M059J (cell line): Measurements from ENCODE around the gene RFPL4AL1. TPM values are rescaled to one million over a fixed set of nuclear protein-coding genes. Genes with fewer than 3 reads are reported as not detected.
"Not testable (repeated sequence)": the region's sequence is repeated elsewhere in the genome, so short reads cannot be mapped to it uniquely, and the experiment has no call there.

Experiments used
- DNase-seq: peaks from one replicate; pipeline ENCODE4 v3.0.0-alpha.2; 2012; ENCODE audit warnings: low read depth
- total RNA-seq: library from RNA; depleted of rRNA; stranded (reverse); fragments of >200 nt; shearing (Covaris generic); gene quantifications from 2 replicates; pipeline ENCODE4 v1.2.3, GENCODE V29; 2014; rRNA removed

RFPL4AL1 gene
- not detected in 2 replicates for total RNA-seq

GRCh38 chr19:55768818-55769217, at the start of gene RFPL4AL1:
RFPL4AL1 (plus strand) TSS chr19:55769118; CDS start chr19:55771805, 2,687 bp downstream.
- not testable (repeated sequence) for DNase-seq

GRCh38 chr19:55720214-55720746, 48.6 kb upstream of the RFPL4AL1 start:
- DNase-seq: no peak

- no peak for DNase-seq
Measured at GRCh38 chr19:55720801-55721200, 48.1 kb upstream of the RFPL4AL1 start.

- DNase-seq: no peak
Measured at GRCh38 chr19:55723491-55723890, 45.4 kb upstream of the RFPL4AL1 start.

DNA sequence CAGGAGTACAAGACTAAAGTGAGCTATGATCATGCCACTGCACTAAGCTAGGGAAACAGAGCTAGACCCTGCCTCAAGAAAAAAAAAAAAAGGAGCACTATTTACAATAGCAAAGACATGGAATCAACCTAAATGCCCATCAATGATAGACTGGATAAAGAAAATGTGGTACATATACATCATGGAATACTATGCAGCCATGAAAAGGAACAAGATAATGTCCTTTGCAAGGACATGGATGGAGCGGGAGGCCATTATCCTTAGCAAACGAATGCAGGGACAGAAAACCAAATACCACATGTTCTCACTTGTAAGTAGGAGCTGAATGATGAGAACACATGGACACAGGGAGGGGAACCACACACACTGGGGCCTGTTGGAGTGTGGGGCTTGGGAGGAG, 38.5 kb upstream of the RFPL4AL1 start:
- not testable (repeated sequence) for DNase-seq

DNA sequence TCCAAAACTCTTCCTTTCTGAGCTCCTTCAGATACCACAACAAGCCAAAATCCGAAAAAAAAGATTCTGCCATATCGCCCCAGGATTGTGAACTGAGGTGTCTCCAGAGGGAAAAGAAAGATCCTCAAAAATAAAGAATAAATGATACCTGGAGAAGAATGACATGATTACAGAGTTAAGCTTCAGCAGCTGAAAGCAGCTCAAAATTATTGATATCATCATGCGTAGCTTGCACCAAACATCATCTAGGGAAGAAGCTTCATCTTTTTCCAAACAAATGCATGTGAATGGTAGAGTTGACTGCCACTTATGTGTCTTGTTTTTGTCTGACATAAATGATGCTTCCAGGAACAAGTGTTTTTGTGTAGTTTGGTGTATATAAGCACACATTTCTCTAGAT, 30.6 kb upstream of the RFPL4AL1 start, which contains the start of gene NLRP9:
Gene NLRP9, minus strand, starts transcription at position 101 of the 400 bp plus-strand sequence. Its CDS starts 28 bp downstream, at position 73.
- DNase-seq: no peak

GRCh38 chr19:55750715-55751114, 18.2 kb upstream of the RFPL4AL1 start:
- no peak for DNase-seq

- no peak for DNase-seq
Measured at GRCh38 chr19:55753401-55753800, 15.5 kb upstream of the RFPL4AL1 start.

GRCh38 chr19:55756808-55757207, 12.1 kb upstream of the RFPL4AL1 start:
- DNase-seq: not testable (repeated sequence)

- DNase-seq: not testable (repeated sequence)
Measured at GRCh38 chr19:55758797-55759196, 10.1 kb upstream of the RFPL4AL1 start, which contains the start of gene RFPL4A. RFPL4A (plus strand) TSS chr19:55759097; CDS start chr19:55761801, 2,704 bp downstream.

DNA sequence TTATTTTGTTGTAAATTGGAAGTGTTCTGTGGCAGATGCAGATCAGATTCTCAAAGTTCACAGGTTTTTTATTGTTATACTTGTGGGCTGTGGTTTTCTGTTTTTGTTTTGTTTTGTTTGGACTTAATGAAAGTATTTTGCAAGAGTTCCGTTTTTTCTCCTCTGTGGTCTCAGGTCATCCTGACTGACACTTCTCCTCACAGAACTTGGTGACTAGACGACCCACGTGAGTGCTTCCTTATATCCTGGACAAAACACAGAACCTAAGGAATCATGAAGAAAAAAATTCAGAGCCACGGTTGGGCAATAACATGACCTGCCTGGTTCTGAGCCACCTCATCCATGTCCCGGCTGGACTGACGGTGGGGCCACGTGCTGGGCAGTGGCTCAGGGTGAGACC, 2.5 kb upstream of the RFPL4AL1 start:
- peak; percentile 38 for DNase-seq

DNA sequence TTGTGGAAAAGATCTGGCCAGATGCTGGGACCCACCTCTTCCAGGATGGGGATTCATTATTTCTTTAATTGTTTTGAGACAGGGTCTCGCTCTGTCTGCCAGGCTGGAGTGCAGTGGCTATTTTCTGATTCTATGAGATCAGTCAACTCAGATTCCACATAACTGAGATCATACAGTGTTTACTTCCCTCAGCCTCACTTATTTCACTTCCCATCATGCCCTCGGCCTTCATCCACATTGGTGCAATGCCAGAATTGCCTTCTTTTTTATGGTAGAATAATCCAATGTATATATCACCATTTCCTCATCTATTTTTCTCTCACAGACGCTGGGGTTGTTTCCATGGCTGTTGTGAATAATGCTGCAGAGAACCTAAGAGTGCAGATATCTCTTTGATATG, 714 bp downstream of the RFPL4AL1 start:
- DNase-seq: not testable (repeated sequence)

GRCh38 chr19:55777528-55777927, 8.6 kb downstream of the RFPL4AL1 start:
- peak; percentile 27 for DNase-seq

DNA sequence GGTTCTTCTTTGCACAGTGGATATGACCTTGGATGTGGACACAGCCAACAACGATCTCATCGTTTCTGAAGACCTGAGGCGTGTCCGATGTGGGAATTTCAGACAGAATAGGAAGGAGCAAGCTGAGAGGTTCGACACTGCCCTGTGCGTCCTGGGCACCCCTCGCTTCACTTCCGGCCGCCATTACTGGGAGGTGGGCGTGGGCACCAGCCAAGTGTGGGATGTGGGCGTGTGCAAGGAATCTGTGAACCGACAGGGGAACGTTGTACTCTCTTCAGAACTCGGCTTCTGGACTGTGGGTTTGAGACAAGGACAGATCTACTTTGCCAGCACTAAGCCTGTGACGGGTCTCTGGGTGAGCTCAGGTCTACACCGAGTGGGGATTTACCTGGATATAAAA, 9.4 kb downstream of the RFPL4AL1 start:
- no peak for DNase-seq

DNA sequence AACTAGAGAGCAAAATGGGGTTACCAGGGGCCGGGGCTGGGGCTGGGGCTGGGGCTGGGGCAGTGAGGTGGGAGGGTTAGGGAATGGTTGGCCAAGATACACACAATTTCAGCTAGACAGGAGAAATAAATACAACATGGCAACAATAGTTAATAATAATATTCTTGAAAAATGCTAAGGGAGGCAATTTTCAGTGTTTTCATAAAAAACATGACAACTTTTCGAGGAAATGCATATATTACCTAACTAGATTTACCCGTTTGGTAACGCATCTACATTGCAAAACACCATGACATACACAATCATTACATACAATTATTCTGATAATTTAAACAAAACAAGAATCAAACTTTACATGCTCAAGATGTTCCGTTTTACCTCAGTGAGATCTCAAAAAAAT, 12.2 kb downstream of the RFPL4AL1 start:
- DNase-seq: no peak

DNA sequence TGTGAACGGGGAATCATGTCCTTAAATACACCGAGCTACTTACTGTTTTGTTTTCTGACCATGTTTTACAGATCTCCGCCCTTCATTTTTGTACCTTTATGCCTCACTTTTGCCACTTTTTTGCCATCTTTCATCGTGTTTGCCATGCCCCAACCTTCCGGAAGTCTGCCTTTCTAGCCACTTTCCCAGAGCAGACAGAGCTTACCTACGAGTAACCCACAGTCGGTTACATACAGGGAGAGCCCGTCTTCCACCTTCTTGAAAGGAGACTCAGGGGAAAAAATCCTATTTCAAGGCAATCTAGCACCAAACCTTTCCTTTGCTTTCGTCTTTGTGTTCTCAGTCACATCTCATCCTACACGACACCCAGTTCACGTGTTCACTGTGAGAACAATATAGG, 26.1 kb downstream of the RFPL4AL1 start:
- no peak for DNase-seq

GRCh38 chr19:55801416-55801815, 32.5 kb downstream of the RFPL4AL1 start:
- DNase-seq: no peak

DNA sequence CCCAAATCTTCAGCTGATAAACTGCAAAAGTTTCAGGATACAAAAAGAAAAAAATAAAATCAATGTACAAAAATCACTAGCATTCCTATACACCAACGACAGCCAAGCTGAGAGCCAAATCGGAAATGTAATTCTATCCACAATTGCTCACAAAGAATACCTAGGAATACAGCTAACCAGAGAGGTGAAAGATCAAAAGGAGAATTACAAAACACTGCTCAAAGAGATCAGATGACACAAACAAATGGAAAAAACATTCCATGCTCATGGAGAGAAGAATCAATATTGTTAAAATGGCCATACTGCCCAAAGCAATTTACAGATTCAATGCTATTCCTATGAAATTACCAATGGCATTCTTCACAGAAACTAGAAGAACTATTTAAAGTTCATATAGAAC, 33.4 kb downstream of the RFPL4AL1 start:
- peak; percentile 42 for DNase-seq

DNA sequence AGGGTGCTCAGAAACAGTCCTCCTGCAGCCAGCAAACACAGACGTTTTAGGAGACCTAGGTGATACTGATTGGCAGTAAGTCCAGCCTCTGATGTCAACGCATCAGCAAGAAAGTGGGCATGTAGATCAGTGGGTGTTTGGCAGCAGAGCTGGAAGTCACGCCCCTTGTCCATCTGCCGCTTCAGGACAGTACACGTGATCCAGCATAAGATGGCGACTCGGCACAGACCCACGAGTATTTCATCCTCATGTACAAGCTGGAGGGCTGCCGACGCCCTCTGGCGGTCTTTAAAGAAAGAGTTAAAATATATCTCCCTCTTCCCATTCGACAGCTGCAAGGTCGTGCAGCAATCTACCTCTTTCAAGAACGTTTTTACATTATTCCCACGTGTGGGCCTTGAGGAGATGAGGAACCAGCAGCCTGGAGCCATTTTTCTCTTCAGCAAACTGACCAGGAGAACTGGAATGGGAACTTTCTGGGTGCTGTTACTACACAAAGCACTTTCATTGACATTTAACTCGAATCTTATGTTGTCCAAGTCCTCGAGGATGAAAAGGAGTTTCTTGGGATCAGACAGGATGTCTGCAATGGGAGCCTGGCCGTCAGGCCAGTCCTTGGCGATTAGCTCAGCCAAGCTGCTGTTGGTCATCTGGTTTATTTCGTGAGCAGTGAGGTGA, 40.6 kb downstream of the RFPL4AL1 start:
- peak; percentile 94 for DNase-seq

GRCh38 chr19:55811340-55811739, 42.4 kb downstream of the RFPL4AL1 start:
- DNase-seq: no peak

DNA sequence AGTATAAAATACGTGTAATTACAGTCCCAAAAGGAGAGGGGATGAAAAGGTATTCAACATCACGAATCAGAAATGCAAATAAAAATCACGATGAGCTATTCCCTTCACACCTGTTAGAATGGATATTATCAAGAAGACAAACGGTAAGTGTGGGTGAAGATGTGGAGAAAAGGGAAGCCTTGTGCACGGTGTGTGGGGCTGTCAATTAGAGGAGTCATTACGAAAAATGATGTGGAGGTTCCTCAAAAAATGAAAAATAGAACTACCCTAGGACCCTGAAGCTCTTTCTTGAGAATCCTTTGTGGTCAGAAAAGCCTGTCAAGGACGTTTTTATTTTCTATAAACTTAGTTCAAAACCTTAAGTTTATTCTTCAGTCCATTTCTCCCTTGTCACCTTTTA, 43.5 kb downstream of the RFPL4AL1 start:
- no peak for DNase-seq

DNA sequence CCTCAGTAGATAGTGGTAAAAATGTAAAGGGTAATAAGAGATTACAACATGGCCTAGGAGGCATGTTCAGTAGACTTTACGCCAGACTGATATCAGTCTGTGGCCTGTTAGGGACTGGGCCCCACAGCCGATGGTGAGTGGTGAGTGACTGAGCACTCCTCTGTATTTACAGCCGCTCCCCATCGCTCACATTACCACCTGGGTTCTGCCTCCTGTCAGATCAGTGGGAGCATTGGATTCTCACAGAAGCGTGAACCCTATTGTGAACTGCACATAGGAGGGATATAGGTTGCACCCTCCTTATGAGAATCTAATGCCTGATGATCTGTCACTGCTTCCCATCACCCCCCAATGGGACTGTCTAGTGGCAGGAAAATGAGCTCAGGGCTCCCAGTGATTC, 45.0 kb downstream of the RFPL4AL1 start:
- no peak for DNase-seq

DNA sequence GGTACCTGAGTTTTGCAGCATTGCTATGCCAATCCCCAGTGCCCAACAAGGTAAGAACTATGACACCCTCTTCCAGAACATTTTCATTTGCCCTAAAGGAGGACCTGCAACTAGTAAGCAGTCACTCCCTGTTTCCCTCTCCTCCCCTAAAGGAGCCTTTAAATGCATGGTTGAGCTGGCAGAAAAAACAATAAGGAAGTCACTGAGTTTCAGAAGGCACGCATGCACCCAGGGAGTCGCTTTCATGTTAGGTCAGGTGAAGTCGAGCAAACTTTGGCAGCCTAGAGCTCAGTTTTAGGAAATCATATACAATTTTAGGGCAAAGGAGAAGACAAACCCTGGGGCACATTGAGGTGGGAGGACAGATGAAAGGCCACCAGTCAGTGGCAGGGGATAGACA, 51.1 kb downstream of the RFPL4AL1 start:
- DNase-seq: no peak
